ENCODE results near the gene CDKAL1. TPM values are rescaled to one million over a fixed set of nuclear protein-coding genes. Genes with fewer than 3 reads are reported as not detected.

CDKAL1 gene
- total and polyA plus RNA-seq, 2 of the 8 experiments (the other 6 are each of a cell fraction or from before 2014, with no cell fraction given), result 8.4 to 24.6 TPM

- H3K4me1 ChIP-seq (replicated peaks in 1 of 4; ENCODE audit: control insufficient read depth in 3 of 4, insufficient read depth in 4 of 4, low read length in 3 of 4), result peaks cover 0 to 7% (median 0%) of the 10 kb centered on the region in 4 experiments; a peak in 2 of 7 replicates
- no peaks in the 10 kb centered on the region for H3K79me2 ChIP-seq (ENCODE audit: control insufficient read depth in 1 of 2, insufficient read depth in 2 of 2, low read length in 2 of 2)
- no peak overlapping the region for H2AK5ac ChIP-seq (ENCODE audit: low read depth, low read length)
- no peak overlapping the region for H4K5ac ChIP-seq (ENCODE audit: insufficient read length, low read depth, low read length)
- WGBS, 2 experiments (ENCODE audit: extremely low coverage in 1 of 2, insufficient coverage in 1 of 2, insufficient read length in 1 of 2, insufficient replicate concordance in 2 of 2, low coverage in 1 of 2, low lambda C conversion rate in 2 of 2, missing lambda C conversion rate in 1 of 2), result 88% methylated on average over 2 of the region's 2 CpGs; no CpG with 5 or more reads in 1 of the 2 experiments
- no peak overlapping the region for H3K4me2 ChIP-seq (ENCODE audit: insufficient read depth in 1 of 2, low read depth in 2 of 2, low read length in 2 of 2)
- no peak overlapping the region for H2BK12ac ChIP-seq (ENCODE audit: low read depth, low read length)
- no peak overlapping the region for H2BK120ac ChIP-seq (replicated peaks; ENCODE audit: low read depth, low read length)
- no peaks in the 10 kb centered on the region for H3K36me3 ChIP-seq (ENCODE audit: control insufficient read depth in 2 of 4, insufficient read depth in 4 of 4, low read length in 3 of 4)
- H3K56ac ChIP-seq (replicated peaks; ENCODE audit: insufficient read length, low read depth, low read length), result no peak overlapping the region
- H4K8ac ChIP-seq (ENCODE audit: extremely low read depth, insufficient read depth, low read length), result no peak overlapping the region
- FAIRE-seq (no peak), DNase-seq (ENCODE audit: low read depth in 1 of 2, low spot score in 2 of 2) (no peak)
- no peak overlapping the region for H3K27ac ChIP-seq (ENCODE audit: low read depth, low read length)
- H2BK15ac ChIP-seq (ENCODE audit: low read length), result no peak overlapping the region
- H3K9me3 ChIP-seq (ENCODE audit: insufficient read depth in 2 of 2, low read depth in 1 of 2, low read length in 1 of 2), result no peaks in the 10 kb centered on the region
- H2BK5ac ChIP-seq (ENCODE audit: low read depth, low read length), result no peak overlapping the region
- no peak overlapping the region for H3K4me3 ChIP-seq (ENCODE audit: extremely low read depth in 1 of 4, insufficient read depth in 2 of 4, low read depth in 3 of 4, low read length in 4 of 4)
- POLR2A ChIA-PET (ENCODE audit: partially characterized antibody), result no interaction called here
- no peak for TF ChIP-seq BACH1 (IDR thresholded peaks at IDR 0.05; ENCODE audit: low read length)
- TF ChIP-seq RFX5 (IDR thresholded peaks at IDR 0.05; ENCODE audit: borderline replicate concordance, low read depth, low read length), result no peak
- no peak for TF ChIP-seq BRCA1 (IDR thresholded peaks at IDR 0.05; ENCODE audit: low read depth, low read length)
- TF ChIP-seq KDM5A (IDR thresholded peaks at IDR 0.05; ENCODE audit: low read length), result no peak
- no peak for TF ChIP-seq GTF2F1 (IDR thresholded peaks at IDR 0.05; ENCODE audit: borderline replicate concordance, low read depth, low read length)
- TF ChIP-seq CTCF (IDR thresholded peaks at IDR 0.05; ENCODE audit: control extremely low read depth in 1 of 3, insufficient read depth in 1 of 3, low read depth in 1 of 3, low read length in 3 of 3), result no peak
- no peak for TF ChIP-seq CHD2 (IDR thresholded peaks at IDR 0.05; ENCODE audit: low read length)
- no peak for TF ChIP-seq SIRT6 (IDR thresholded peaks at IDR 0.05; ENCODE audit: low read length)
- TF ChIP-seq RXRA (IDR thresholded peaks at IDR 0.05; ENCODE audit: insufficient read depth, low read depth, low read length), result no peak
- no peaks in the 10 kb centered on the region for H4K20me1 ChIP-seq (replicated peaks in 1 of 2; ENCODE audit: control insufficient read depth in 1 of 2, insufficient read depth in 2 of 2, low read length in 2 of 2)
- no peak overlapping the region for H3K4ac ChIP-seq (replicated peaks; ENCODE audit: insufficient read length, low read depth, low read length)
- H3K18ac ChIP-seq (ENCODE audit: extremely low read depth, low read length), result no peak overlapping the region
- no peaks in the 10 kb centered on the region for H3K79me1 ChIP-seq (ENCODE audit: low read depth, low read length)
- no peak overlapping the region for H4K91ac ChIP-seq (replicated peaks; ENCODE audit: insufficient read length, low read length)
- CTCF ChIA-PET (ENCODE audit: partially characterized antibody), result no interaction called here
- no peak overlapping the region for H2BK20ac ChIP-seq (ENCODE audit: low read length)
- no peak overlapping the region for H3K14ac ChIP-seq (ENCODE audit: insufficient read length)
- no peak overlapping the region for H2AFZ ChIP-seq (ENCODE audit: low read length)
- H3K23ac ChIP-seq (ENCODE audit: insufficient read length), result no peak overlapping the region
- H3K9ac ChIP-seq (replicated peaks in 1 of 4; ENCODE audit: extremely low read depth in 1 of 4, low read depth in 3 of 4, low read length in 3 of 4), result no peak overlapping the region
- no peaks in the 10 kb centered on the region for H3K27me3 ChIP-seq (replicated peaks in 1 of 4; ENCODE audit: control insufficient read depth in 3 of 4, extremely low read depth in 1 of 4, insufficient read depth in 3 of 4, low read length in 3 of 4)
- H3K23me2 ChIP-seq (ENCODE audit: low read depth, low read length), result no peaks in the 10 kb centered on the region
Measured at GRCh38 chr6:20892365-20892764, 358.1 kb downstream of the CDKAL1 start.

Data from H1 (cell line).